ENCODE measurements around the gene FSCN2.

Gene FSCN2

GRCh38 chr17:81557276-81558114 is 29.3 kb downstream of the FSCN2 start:
- DNase-seq: no peak

- DNase-seq: no peak
Measured at GRCh38 chr17:81558115-81558468, 29.9 kb downstream of the FSCN2 start.

GRCh38 chr17:81558941-81559806 is 31.0 kb downstream of the FSCN2 start:
- peak in 1 of 2 experiments; percentile 37 for DNase-seq

GRCh38 chr17:81561494-81561885 is 33.3 kb downstream of the FSCN2 start:
- no peak for DNase-seq

GRCh38 chr17:81563861-81564586 is 35.8 kb downstream of the FSCN2 start:
- no peak for DNase-seq

- DNase-seq: no peak
Measured at GRCh38 chr17:81564778-81565177, 36.6 kb downstream of the FSCN2 start.

- no peak for DNase-seq
Measured at GRCh38 chr17:81565231-81565630, 37.1 kb downstream of the FSCN2 start.

GRCh38 chr17:81566461-81567126 is 38.4 kb downstream of the FSCN2 start:
- DNase-seq: peak; percentile 82 to 93

GRCh38 chr17:81567191-81567590 is 39.0 kb downstream of the FSCN2 start:
- DNase-seq: no peak

- no peak for DNase-seq
Measured at GRCh38 chr17:81568416-81568815, 40.2 kb downstream of the FSCN2 start.

- DNase-seq: no peak
Measured at GRCh38 chr17:81569986-81570514, 41.9 kb downstream of the FSCN2 start.

GRCh38 chr17:81570964-81571363 is 42.8 kb downstream of the FSCN2 start:
- no peak for DNase-seq

- no peak for DNase-seq
Measured at GRCh38 chr17:81572563-81573168, 44.5 kb downstream of the FSCN2 start.

GRCh38 chr17:81573794-81574642 is 45.8 kb downstream of the FSCN2 start:
- peak; percentile 74 to 95 for DNase-seq

GRCh38 chr17:81574643-81574956 is 46.4 kb downstream of the FSCN2 start:
- peak in 1 of 2 experiments; percentile 56 for DNase-seq

- no peak for DNase-seq
Measured at GRCh38 chr17:81575836-81576235, 47.7 kb downstream of the FSCN2 start.

- DNase-seq: no peak
Measured at GRCh38 chr17:81576621-81577277, 48.6 kb downstream of the FSCN2 start.

GRCh38 chr17:81577278-81578000 is 49.3 kb downstream of the FSCN2 start:
- DNase-seq: no peak

- no peak for DNase-seq
Measured at GRCh38 chr17:81578038-81578441, 49.9 kb downstream of the FSCN2 start.
